PC-9 (cell line): Measurements from ENCODE around the gene ATOX1.

Experiments
- CTCF ChIP-seq: fragments of 200-600 bp; sonication (generic); conservative IDR thresholded peaks from 2 replicates; pipeline ENCODE4 v1.6.1; 2017; ENCODE audit warnings: mixed run types, antibody characterized with exemption, mild to moderate bottlenecking, moderate library complexity
- EZH2 ChIP-seq: fragments of 200-600 bp; sonication (generic); IDR thresholded peaks from 2 replicates; pipeline ENCODE4 v1.8.0; 2017; ENCODE audit warnings: antibody characterized with exemption, low read depth

DNA sequence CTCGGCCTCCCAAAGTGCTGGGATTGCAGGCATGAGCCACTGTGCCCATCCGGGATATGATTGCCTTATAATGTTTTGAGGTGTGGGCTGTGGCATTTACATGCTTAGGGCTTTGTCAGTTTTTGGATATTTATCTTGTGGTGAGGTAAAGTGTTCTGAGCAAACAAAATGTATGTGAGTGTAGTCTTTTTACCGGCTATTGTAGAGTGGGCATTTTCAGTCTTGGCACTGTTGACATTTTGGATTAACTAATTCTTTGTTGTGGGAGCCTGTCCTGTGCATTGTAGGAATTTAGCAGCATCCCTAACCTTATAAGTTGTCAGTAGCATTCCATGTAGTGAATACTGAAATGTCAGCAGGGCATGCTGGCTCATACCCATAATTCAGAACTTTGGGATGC, 34.9 kb upstream of the ATOX1 start:
- TF ChIP-seq CTCF, result no peak
- TF ChIP-seq EZH2, result no peak
